ENCODE measurements around the gene RAPGEF1.

- no peak for TF ChIP-seq CTCF (IDR thresholded peaks at IDR 0.05)
- no peak for TF ChIP-seq POLR2A (IDR thresholded peaks at IDR 0.05)
Observed at GRCh38 chr9:131631306-131631705, 108.6 kb downstream of the RAPGEF1 start.

Data from ovary (tissue), 3 donors.